ENCODE data around the gene CCND1.
"Not testable (repeated sequence)": the region's sequence is repeated elsewhere in the genome, so short reads cannot be mapped to it uniquely, and the experiment has no call there.

The CCND1 gene

GRCh38 chr11:69618237-69618636 is 22.7 kb upstream of the CCND1 start:
- no peak for DNase-seq

DNA sequence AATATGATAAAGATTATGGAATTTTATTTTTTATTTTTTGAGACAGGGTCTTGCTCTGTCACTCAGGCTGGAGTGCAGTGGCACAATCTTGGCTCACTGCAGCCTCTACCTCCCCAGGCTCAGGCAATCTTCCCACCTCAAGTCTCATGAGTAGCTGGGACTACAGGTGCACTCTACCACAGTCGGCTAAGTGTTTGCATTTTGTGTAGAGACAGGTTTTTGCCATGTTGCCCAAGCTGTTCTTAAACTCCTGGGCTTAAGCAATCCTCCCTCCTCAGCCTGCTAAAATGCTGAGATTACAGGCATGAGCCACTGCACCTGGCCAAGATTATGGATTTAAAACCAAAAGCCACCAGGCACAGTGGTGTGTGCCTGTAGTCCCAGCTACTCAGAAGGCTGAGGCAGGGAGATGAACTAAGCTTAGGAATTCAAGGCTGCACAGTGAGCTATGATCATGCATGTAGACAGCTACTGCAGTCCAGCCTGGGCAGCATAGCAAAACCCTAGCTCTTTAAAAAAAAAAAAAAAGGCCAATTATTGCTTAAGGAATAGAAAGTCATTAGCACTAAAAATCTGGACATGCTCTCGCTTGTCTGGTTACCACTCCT is 20.2 kb upstream of the CCND1 start:
- DNase-seq = no peak

GRCh38 chr11:69622097-69622681 is 18.8 kb upstream of the CCND1 start:
- DNase-seq = not testable (repeated sequence)

DNA sequence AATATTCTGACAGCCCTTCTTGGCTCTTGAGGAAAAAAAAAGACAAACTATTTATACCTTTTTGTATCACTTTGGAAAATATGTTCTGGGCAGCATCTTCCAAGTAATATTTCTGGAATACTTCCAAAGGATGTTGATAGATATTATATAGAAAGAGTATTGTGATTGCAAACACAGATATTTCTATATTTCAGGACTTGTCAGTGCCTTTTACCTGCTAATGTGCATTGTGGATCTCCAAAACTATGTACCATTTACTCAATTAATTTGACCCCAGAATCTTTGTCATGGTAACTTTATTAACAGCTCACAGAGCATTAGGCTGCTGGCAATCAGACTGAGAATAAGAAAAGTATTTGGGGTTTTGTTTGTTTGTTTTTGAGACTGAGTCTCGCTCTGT is 16.7 kb upstream of the CCND1 start:
- DNase-seq = no peak

DNA sequence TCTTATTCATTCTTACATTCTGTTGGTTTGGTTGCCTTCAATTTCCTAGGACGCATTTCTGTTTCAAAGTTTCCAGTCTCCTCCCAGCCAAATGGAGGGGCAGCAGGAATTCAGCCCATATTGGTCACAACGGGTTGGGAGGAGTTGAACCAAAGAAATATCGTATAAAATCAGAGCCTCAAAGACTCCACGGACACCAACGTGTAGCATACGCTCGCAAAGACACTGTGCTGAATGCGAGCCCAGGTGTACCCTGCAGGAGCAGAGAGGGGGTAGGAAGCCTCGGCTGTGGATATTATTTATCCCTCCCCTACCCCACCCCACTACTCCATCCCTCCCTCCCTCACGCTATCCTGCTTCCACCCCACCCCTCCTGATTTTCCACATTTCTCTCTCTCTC is 15.5 kb upstream of the CCND1 start:
- DNase-seq = no peak

GRCh38 chr11:69627551-69627950 is 13.4 kb upstream of the CCND1 start:
- no peak for DNase-seq

DNA sequence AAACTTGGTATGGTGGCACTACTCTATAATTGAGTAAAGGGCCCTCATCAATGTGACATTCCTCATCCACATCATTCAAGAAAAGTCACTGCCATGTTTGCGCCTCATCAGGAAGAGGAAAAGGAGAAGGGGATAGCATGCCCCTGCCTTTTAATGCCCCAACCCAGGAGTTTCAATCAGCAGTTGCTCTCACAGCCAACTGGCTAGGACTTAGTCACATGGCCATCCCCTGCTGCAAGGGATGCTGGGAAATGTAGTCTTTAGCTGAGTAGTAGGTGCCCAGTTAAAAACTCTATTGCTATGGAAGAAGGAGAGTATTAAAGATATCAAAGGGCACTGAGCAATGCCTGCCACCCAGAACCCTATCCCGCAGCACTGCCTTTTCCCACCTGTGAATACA is 10.9 kb upstream of the CCND1 start:
- DNase-seq = no peak

GRCh38 chr11:69630424-69630823 is 10.5 kb upstream of the CCND1 start:
- DNase-seq = no peak

DNA sequence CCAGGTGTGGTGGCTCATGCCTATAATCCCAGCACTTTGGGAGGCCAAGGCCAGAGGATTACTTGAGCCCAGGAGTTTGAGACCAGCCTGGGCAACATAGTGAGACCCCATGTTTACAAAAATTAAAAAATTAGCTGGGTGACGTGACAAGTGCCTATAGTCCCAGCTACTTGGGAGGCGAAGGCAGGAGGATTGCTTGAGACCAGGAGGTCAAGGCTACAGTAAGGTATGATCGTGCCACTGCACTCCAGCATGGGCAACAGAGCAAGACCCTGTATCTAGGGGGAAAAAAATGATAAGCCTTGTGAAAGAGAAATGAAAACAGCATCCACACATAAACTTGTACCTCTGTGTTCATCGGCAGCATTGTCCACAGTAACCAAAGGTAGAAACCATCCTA is 8.1 kb upstream of the CCND1 start:
- no peak for DNase-seq

GRCh38 chr11:69634069-69634468 is 6.9 kb upstream of the CCND1 start:
- DNase-seq = no peak

DNA sequence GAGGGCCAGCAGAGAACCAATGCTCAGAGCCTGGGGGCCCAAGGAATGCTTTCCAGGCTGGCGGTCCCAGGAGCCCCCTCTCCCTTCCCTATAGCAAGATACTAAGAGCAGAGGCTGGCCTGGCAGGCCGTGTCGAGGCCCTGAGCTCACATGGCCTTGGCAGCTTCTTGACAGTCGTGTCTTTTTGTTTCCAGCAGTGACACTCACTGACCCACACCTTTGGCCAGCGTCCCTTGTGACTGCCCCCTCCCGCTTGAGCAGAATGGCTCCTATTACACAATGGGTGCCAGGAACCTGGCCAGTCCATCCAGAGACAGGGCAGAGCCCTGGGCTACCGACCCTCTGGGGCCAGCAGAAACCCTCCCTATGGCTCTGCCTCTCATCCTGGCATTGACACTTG is 6.4 kb upstream of the CCND1 start:
- DNase-seq = no peak

DNA sequence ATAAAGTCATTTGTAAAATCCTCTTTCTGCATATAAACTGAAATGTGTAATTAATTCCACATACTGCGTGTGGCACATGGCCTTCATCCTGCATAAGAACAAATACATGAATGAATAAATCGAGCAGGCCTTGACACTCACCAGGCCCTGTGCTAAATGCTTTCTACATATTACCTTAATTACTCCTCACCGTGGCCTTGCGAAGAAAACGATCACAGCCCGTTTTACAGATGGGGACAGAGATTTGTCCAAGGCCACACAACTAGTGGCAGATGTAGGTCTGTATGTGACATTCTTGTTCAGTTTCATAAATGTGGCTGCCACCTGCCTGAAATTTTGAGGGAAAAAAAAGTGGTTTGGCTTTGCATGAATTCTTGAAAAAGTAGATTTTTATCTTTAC is 5.8 kb upstream of the CCND1 start:
- DNase-seq = no peak

DNA sequence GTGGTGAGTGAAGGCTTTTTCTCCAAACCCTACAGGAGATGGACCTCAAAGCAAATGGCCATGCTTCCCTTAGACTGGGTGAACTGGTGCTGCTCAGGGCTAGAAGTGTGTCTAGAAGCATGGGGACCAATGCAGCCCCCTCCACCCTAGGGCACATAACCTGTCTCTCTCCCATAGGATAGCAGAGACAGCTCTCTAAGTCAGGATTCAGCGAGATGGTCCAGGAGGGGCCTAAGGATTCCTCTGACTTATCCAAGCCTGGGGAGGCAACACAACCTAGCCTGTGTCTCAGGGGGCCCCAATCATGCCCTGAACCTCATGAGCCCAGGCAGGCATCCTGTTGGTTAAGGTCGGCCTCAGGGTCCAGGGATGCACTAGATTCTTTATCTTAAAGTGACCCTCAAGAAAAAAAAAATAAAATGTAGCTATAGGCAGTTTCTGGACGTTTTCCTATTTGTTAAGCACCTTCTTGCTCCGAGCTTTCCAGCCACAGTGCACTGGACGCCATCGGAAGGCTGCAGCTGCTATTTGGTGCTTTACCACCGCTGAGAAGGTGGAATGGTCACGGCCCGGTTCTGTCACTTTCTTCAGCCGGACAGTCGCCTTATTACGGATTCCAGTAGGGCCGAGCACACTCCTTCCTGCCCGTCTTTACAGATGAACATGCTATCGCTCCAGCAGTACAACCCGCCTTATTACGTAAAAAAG is 5.0 kb upstream of the CCND1 start:
- DNase-seq = no peak

GRCh38 chr11:69636512-69637197 is 4.3 kb upstream of the CCND1 start:
- DNase-seq = peak; percentile 62 to 94

DNA sequence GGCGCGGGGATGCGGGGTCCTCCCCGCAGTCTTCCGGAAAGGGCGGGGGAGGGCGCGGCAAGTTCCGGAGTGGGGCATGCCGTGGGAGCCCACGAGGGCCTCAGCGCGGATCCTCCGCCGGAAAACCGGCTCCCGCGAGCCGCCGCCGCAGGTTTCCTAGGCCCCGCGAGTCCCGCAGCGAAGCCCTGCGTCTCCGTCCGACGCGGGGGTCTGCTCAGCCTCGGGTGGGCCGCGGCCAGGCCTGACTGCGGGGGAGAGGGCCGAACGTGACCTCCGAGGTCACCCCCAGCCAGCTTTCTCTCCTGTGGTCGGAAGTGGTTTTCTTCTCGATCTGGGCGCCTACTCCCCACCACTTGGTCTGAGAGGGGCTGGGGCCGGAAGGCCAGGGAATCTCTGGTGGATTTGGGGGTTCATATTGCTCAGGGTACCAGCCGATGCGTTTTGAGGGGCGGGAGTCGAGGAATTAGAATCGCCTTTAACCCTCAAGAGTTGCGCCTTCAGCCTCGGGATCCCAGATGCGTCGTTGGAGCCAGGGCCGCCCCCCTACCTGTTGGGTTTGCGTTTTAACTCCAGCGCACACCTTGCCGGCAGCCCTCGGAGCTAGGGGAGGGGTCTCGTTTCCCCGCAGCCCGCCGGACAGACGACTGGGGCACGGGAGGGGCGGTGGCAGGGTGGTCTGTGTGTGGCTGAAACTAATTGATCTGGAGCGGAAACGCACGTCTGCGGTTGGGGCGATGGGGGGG is 3.6 kb upstream of the CCND1 start:
- DNase-seq = peak in 1 of 2 experiments; percentile 55

DNA sequence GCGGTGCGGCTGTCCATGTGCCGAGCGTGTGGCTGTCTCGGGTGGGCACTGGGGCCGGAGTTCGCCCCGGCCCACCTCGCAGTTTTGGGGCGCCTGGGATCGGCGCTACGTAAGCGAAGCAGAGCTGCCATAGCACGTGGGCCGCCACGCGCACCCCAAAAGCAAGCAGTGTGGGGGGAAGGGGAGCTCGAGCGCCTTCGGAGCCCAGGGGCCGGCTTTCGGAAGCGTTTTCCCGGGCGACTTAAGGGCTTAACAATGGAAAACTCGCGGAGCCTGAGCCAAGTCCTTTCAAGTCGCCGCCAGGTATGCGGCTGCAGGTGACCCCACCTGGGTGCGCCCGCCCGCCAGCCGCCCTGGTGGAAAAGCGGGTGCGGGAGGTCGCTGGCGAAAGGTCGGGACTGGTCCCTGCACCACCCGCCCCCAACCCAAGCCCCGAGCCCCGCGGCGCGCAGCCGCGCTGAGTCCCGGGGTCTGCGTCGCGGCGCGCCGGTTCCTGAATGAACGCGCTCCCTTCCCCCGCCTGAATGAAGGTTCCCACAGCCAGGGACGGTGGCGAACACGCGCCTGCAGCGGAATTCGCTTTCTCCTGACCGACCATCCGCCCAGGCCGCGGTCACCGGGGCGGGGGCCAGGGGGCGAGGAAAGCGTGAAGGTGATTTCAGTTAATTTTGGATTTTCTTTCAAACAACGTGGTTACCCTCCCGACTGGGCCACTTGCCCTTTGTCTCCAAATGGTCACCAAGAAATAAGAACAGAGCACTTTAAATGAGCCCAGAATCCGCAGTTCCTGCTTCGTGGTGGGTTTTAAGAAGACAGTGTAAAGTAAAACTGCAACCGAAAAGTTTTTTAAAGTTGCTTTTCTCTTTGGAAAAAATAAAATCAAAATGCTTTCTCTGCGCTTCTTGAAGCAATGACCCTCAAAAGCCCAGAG is 2.8 kb upstream of the CCND1 start:
- DNase-seq = peak; percentile 61 to 92

- peak; percentile 89 to 98 for DNase-seq
Observed at GRCh38 chr11:69638941-69639681, 1.8 kb upstream of the CCND1 start.

- DNase-seq = no peak
Observed at GRCh38 chr11:69639831-69640230, 1.1 kb upstream of the CCND1 start.

- no peak for DNase-seq
Observed at GRCh38 chr11:69640260-69640994, 529 bp upstream of the CCND1 start.

All from NCI-H526 (cell line).